G401.6 (cell line): ENCODE results near the gene MLC1.

Experiments used
- FAIRE-seq: peaks from 2 replicates; lab custom pipeline; 2012; peaks lifted over from hg19 to GRCh38; lab: Jason Lieb, UNC

MLC1 gene

GRCh38 chr22:50085211-50085972 is at the start of gene MLC1:
Gene MLC1, minus strand, starts transcription at chr22:50085426. Its CDS starts 524 bp downstream, at chr22:50084902.
- no peak for FAIRE-seq

DNA sequence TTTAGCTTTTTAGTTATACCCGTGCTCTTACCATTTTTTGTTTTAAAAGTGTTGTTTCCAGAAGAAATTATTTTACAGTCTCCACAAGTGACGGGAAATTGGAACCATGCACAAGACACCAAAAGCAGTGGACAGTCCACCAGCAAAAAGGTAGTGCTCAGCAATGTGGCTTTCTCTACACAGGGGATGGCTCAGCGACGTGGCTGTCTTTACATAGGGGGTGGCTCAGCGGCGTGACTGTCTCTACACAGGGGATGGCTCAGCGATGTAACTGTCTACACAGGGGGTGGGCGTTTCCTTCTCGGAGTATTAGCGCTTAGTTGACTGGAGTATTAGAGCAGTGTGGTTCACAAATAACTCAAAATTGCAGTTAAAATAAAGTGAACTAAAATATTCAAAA is 49.3 kb upstream of the MLC1 start:
- FAIRE-seq, result no peak

GRCh38 chr22:50131894-50132293 is 46.7 kb upstream of the MLC1 start:
- no peak for FAIRE-seq

- FAIRE-seq, result no peak
These were observed 44.0 kb upstream of the MLC1 start for GRCh38 chr22:50129121-50129736.

- FAIRE-seq, result no peak
These were observed 39.8 kb upstream of the MLC1 start for GRCh38 chr22:50125029-50125428.

DNA sequence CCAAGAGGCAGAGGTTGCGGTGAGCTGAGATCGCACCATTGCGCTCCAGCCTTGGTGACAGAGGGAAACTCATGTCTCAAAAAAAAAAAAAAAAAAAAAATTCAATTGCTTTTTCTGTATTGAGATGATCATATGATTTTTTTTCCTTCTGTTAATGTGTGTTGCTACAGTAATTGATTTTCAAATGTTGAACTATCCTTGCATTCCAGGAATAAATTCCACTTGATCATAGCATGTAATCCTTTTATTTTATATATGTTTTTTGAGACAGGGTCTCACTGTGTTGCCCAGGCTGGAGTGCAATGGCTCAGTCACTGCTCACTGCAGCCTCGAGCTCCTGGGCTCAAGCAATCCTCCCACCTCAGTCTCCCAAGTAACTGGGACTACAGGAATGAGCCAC is 37.9 kb upstream of the MLC1 start:
- FAIRE-seq, result no peak

DNA sequence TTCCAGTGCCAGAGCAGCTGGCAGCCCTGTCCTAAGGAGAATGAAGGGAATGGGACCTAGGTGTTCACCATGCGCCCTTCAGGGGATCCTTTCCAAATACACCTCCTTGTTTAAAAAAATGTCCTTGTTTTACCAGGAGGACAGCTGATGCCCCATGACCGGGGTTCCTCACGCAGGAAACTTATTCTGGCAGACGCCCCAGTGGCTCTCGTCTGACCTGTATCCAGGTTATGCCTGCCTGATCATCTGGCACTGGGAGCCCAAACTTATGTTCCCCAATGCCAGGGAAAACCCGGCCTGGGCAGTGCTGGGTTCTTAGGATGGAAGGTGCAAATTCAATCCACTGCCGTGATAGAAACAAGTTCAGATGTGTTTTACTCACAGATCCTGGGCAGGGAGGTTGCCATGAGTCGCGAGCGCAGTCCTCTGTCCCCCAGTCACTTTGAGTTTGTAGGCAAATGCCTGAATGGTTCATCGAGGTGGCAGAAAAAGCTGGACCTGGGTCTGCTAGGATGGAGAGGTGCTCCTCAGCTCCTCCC is 36.0 kb upstream of the MLC1 start:
- no peak for FAIRE-seq

GRCh38 chr22:50119768-50120251 is 34.6 kb upstream of the MLC1 start:
- FAIRE-seq, result no peak

- FAIRE-seq, result no peak
These were observed 34.0 kb upstream of the MLC1 start for GRCh38 chr22:50119169-50119767.

DNA sequence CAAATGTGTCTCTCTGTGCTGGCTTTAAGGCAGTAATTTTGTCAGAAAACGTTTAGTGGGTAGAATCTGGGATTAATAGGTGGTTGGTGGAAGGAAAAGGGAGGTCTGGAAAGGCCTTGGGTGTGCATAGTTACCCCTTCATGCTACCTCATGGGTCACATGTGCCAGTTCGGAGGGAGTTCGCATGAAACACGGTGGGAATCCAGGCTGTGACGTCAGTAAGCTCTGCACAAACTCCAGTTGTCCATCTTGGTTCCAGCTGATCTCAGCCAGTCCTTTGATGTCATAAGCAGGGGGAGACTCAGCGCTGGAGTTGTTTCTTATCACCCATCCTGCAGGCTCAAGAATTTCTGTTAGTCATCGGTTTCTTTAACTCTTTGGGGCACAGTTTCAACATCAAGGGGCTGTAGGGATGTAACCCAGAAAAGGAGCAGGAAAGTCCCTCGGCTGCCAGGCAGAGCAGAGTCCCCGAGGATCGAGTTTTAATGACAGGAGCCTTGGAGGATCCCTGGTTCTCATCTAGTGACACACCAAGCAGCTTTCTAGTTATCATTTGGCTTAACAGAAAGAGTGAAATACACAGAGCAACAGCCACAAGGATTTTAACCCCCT is 33.4 kb upstream of the MLC1 start:
- no peak for FAIRE-seq

- no peak for FAIRE-seq
These were observed 32.9 kb upstream of the MLC1 start for GRCh38 chr22:50118129-50118528.

DNA sequence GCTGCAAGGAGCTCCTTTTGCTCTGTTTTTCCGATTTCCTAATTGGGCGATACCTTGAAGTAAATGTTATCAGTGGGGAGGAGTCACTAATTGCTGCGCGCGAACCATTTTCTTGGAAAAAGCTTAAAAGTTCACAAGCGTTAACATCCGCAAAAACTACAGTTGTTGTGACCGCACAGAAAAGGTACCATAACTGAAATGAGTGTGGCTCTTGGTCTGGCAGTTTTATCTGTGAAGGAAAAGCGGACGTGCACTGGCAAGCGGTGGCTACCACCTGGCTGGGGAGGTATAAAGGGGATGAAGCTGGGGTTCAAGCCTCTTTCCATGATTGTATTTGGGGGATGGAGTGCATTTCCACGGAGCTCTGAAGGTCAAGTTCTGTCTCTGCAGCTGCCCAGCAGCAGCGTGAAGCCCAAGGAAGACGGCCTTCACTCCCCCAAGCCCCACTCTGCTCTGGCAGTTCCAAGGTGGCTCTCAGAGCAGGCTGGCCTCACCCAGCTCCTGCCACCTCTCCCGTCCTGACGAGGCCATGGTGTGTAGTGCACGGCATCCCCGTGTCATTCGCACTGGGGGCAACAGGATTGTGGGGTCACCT is 32.0 kb upstream of the MLC1 start:
- FAIRE-seq, result no peak

DNA sequence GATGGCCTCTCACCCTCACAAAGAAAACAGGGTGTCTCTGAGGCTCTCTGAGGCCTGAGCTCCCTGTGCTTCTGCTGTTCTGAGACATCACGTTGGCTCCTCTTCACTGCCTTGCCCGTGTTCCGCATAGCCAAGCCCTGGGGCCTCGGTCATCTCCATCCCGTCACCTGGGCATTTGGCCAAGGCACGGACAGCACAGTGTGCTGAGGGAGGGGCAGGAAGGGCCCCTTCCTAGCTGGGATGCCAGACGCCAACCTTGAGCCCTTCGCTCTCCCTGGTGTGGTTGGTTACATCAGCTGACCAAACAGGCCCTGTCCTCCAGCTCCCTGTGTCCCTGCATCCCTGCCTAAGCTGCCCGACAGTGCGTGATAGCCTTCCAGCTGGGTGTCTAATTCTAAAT is 30.5 kb upstream of the MLC1 start:
- no peak for FAIRE-seq

DNA sequence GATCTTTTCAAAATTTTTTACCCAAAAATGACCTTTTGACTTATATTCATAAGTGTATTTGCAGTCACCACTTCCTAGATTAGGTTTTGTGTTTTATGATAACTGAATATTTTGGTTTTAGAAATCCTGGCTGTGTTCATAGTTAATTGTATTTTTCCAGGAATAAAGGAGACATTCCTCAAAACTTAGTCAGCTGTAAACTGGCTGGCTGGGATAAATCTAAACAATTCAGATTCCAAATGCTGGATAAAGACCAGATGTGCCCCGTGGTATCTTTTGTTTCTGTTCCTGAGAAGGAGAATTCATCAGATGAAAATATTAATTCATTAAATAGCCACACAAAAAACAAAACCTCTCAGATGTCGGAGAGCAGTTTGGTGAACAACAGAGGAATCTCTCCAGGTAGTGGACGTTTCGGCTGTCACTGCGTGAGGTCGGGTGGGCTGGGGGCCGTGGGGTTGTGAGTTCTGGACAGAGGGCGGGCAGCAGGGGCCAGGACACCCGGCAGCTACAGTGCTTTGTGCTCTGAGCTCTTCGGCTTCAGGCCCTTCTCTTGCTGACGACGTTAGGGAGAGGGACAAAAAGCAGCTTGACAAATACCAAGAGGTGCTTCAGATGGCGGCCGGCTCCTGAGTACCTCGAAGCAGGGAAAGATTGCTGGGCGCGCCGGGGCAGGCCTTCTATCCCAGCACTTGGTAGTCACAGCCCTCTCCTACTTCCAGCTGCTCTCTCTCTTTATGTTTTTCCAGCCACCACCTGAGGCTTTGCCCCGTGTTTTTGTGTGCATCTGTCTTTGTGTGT is 29.2 kb upstream of the MLC1 start:
- FAIRE-seq, result no peak

DNA sequence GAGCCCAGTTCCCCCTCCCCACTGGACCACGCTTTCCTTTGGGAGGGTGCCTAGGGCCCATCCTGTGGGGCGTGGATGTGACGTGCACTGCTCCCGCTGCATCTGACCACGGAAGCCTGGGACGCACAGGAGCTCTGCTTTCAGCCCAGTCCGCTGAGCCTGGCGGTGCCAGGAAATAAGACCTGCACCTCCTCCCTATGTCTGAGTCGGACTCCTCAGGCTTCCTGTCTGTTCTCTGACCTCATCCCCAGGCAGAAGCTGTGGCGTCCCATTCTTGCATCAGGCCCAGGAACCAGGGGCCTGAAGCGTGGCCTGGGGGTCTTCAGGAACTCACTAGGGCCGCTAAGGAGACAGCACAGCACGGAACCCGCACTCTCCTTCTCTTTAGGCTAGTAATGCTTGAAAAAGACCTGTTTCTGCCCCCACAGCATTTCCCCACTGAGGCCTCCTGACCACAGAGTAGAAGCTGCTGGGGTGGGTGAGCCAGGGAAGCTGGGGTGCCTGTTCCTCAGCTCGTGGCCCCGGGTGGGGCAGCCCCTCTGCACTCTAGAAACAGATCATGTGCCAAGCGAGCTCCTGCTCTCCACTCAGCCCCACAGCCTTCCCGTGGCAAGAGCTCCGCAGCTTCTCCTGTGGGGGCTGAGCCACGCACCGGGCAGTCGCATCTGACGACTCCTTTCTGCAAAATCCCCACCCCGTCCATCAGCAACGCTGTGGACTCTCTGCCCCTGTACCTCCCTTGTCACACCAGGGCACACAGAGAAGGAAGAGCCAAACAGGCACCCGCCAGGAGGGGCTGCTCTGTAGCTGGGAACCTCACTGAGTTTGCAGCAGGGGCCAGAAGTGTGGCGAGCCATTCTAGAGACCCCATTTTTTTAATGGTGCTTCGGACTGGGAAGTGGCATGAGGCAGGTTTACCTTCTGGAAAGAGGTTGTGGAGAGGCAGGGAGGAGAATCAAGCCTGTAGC is 27.2 kb upstream of the MLC1 start:
- FAIRE-seq, result no peak

DNA sequence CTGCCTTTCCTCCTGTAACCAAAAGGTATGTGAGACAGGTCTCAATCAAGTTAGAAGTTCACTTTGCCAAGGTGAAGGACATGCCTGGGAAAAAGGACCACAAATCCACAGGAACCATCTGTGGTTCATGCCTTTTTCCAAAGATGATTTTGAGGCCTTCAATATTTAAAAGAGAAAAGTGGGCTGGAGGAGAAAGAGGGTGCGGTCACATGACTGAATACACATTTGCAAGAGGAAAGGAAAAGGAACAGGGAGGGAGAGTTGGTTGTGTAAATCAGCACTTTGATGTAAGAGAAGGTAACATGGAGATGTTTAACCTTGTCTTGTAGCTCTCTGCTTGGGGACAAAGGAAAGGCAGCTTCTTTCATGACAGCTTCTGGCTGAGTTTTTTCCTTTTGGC is 25.8 kb upstream of the MLC1 start:
- FAIRE-seq, result no peak

GRCh38 chr22:50107529-50107928 is 22.3 kb upstream of the MLC1 start:
- FAIRE-seq, result no peak

DNA sequence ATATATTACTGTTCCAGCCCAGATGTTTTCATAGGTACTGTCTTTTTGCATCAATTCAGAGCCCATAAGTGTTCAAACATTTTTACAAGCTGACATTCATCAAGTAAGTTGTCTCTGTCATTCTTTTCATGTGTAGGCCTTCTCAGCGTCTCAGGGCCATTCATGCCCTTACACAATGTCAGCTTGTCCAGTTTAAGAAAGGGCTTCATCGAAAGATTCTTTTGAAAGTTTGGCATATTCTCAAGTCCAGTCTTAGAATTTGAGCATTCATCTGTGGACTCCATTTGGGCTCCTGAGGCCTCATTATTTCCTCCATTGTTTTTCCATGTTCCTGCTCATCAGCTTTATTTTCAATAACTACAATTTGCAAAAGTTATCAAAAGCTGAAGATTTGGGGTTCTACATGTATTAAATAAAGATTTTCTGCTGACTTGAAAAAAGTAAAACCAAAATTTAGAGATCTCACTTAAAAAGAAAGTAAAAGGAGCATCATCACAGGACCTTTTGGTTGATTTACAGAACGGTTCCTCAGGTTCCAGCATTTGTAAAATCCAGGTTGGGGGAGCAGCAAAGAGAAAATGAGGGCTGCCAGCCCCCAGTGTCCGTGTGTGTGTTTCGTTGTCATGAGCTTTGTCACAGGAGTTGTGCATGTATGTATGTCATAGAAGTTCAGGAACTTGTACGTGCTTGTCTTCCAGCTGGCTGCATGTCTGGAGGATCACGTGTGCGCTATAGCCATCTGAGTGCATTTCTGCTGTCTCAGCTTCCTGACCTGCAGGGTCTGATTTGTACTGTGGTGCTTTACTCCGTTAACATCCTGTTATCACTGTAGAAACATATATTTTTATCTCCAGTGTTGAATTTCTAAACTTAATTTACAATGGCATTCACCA is 20.2 kb upstream of the MLC1 start:
- FAIRE-seq, result no peak

GRCh38 chr22:50104141-50104544 is 18.9 kb upstream of the MLC1 start:
- no peak for FAIRE-seq
